ENCODE measurements around the gene GNAQ. TPM values are rescaled to one million over a fixed set of nuclear protein-coding genes. Genes with fewer than 3 reads are reported as not detected.

Gene GNAQ
- total and polyA plus RNA-seq, 2 donors (not counting 1 experiment from before 2014, with no cell fraction given): 0.60 to 1.4 TPM

DNA sequence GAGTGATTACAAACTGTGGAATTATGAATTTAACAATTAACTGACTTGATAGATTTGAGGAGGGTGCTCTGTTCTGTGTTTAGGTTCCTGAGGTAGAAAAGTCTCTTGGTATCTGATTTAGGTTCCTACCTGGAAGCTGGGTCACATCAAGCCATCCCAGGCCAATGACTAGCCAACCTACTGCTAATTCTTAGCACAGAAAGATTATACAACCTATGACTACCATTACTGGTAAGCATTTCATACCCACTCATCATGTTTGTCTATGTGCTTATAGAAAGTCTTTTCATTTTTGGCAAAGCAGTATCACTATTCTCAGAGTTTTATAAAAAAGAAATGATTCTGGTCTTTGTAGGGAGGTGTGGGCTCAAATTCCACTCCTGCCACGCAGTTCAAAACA is 49.7 kb downstream of the GNAQ start:
- H3K4me2 ChIP-seq (replicated peaks; ENCODE audit: low read depth, low read length, poor library complexity, severe bottlenecking): peak overlapping the region; percentile 12
- intact Hi-C loops (cut with micrococcal nuclease): no loop called here
- H3K27ac Mint-ChIP-seq: no peak overlapping the region
- peaks cover 28% of the 10 kb centered on the region for H3K4me1 Mint-ChIP-seq
- H3K36me3 ChIP-seq (replicated peaks in 1 of 2; ENCODE audit: control extremely low read depth in 1 of 2, control insufficient read depth in 1 of 2, extremely low read depth in 1 of 2, insufficient read depth in 2 of 2, low read length in 1 of 2): no peaks in the 10 kb centered on the region
- H2AFZ ChIP-seq (ENCODE audit: insufficient read depth, low read depth, low read length, poor library complexity, severe bottlenecking): peak overlapping the region; percentile 43
- ChIA-PET CTCF (interaction anchor here (0.6 to 0.7 kb wide), 2 partner anchors 10 to 387 kb away, joined by 3 to 7 read pairs; no protein-coding TSS in a partner anchor), POLR2A (no interaction called here)
- no peaks in the 10 kb centered on the region for H3K9me3 ChIP-seq (ENCODE audit: control extremely low read depth in 1 of 3, control insufficient read depth in 2 of 3, insufficient read depth in 1 of 3, low read length in 2 of 3)
- TF ChIP-seq EZH2 (IDR thresholded peaks at IDR 0.05; ENCODE audit: borderline replicate concordance, insufficient read depth, low read depth, low read length, poor library complexity, severe bottlenecking): no peak
- TF ChIP-seq, protein P1, sequence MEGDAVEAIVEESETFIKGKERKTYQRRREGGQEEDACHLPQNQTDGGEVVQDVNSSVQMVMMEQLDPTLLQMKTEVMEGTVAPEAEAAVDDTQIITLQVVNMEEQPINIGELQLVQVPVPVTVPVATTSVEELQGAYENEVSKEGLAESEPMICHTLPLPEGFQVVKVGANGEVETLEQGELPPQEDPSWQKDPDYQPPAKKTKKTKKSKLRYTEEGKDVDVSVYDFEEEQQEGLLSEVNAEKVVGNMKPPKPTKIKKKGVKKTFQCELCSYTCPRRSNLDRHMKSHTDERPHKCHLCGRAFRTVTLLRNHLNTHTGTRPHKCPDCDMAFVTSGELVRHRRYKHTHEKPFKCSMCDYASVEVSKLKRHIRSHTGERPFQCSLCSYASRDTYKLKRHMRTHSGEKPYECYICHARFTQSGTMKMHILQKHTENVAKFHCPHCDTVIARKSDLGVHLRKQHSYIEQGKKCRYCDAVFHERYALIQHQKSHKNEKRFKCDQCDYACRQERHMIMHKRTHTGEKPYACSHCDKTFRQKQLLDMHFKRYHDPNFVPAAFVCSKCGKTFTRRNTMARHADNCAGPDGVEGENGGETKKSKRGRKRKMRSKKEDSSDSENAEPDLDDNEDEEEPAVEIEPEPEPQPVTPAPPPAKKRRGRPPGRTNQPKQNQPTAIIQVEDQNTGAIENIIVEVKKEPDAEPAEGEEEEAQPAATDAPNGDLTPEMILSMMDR (IDR thresholded peaks at IDR 0.05): no peak
- peaks cover 14% of the 10 kb centered on the region for H3K27me3 Mint-ChIP-seq
- H3K9me3 Mint-ChIP-seq (ENCODE audit: insufficient read depth): no peaks in the 10 kb centered on the region
- H3K79me2 ChIP-seq (ENCODE audit: control insufficient read depth, insufficient read depth, low read length): no peaks in the 10 kb centered on the region
- no peak overlapping the region for H3K27ac ChIP-seq (ENCODE audit: low read length in 2 of 2)
- WGBS (ENCODE audit: insufficient coverage): no CpG with 5 or more reads among the region's 1 CpG
- no peaks in the 10 kb centered on the region for H3K27me3 ChIP-seq (replicated peaks in 1 of 4; ENCODE audit: control extremely low read depth in 1 of 4, control insufficient read depth in 3 of 4, insufficient read depth in 4 of 4, low read length in 3 of 4)
- no peak overlapping the region for H3K9ac ChIP-seq (ENCODE audit: low read length)
- H3K4me3 ChIP-seq (ENCODE audit: control extremely low read depth in 1 of 5, extremely low read depth in 1 of 5, insufficient read depth in 1 of 5, low read depth in 2 of 5, low read length in 4 of 5): no peak overlapping the region
- DNase-seq (no peak), ATAC-seq (ENCODE audit: low read depth) (no peak)
- peaks cover 25 to 32% of the 10 kb centered on the region in 2 donors for H3K4me1 ChIP-seq (ENCODE audit: control insufficient read depth in 2 of 2, insufficient read depth in 2 of 2, low read length in 2 of 2)
- H3K4me3 Mint-ChIP-seq: no peak overlapping the region
- H4K20me1 ChIP-seq (ENCODE audit: control insufficient read depth, insufficient read depth, low read length, poor library complexity, severe bottlenecking): no peaks in the 10 kb centered on the region

DNA sequence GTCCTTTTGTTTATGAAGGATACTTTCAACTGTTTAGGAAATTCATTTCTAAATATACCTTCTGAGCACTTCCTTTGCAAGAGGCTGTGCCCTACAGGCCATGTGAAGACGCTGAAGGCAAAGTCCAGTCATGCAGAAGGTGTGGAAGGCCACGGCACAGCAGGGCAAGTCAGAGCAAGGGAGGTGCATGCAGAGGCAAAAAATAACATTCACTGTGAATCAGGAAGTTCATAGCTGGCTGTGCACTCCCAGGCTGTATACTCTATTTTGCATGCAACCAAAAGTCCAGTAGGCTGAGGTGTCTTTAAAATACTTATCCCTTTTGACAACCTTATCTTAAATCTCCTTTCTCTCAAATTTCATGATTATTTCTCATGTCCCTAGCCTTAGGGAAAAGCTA is 50.3 kb downstream of the GNAQ start:
- Histone ChIP-seq H3K79me2 (ENCODE audit: control insufficient read depth, insufficient read depth, low read length) (no peaks in the 10 kb centered on the region), H4K20me1 (ENCODE audit: control insufficient read depth, insufficient read depth, low read length, poor library complexity, severe bottlenecking) (no peaks in the 10 kb centered on the region), H3K27me3 (replicated peaks in 1 of 4; ENCODE audit: control extremely low read depth in 1 of 4, control insufficient read depth in 3 of 4, insufficient read depth in 4 of 4, low read length in 3 of 4) (no peaks in the 10 kb centered on the region), H3K36me3 (replicated peaks in 1 of 2; ENCODE audit: control extremely low read depth in 1 of 2, control insufficient read depth in 1 of 2, extremely low read depth in 1 of 2, insufficient read depth in 2 of 2, low read length in 1 of 2) (no peaks in the 10 kb centered on the region), H3K27ac (ENCODE audit: low read length in 2 of 2) (no peak overlapping the region), H3K4me2 (replicated peaks; ENCODE audit: low read depth, low read length, poor library complexity, severe bottlenecking) (peak overlapping the region; percentile 12), H3K4me1 (ENCODE audit: control insufficient read depth in 2 of 2, insufficient read depth in 2 of 2, low read length in 2 of 2) (peaks cover 25 to 35% of the 10 kb centered on the region in 2 donors), H3K4me3 (ENCODE audit: control extremely low read depth in 1 of 5, extremely low read depth in 1 of 5, insufficient read depth in 1 of 5, low read depth in 2 of 5, low read length in 4 of 5) (no peak overlapping the region), H3K9me3 (ENCODE audit: control extremely low read depth in 1 of 3, control insufficient read depth in 2 of 3, insufficient read depth in 1 of 3, low read length in 2 of 3) (no peaks in the 10 kb centered on the region), H2AFZ (ENCODE audit: insufficient read depth, low read depth, low read length, poor library complexity, severe bottlenecking) (peak overlapping the region; percentile 43), H3K9ac (ENCODE audit: low read length) (no peak overlapping the region)
- 4% methylated on average over 2 of the region's 2 CpGs for WGBS (ENCODE audit: insufficient coverage)
- ATAC-seq (ENCODE audit: low read depth): no peak
- no peak overlapping the region for H3K27ac Mint-ChIP-seq
- no peak overlapping the region for H3K4me3 Mint-ChIP-seq
- intact Hi-C loops (cut with micrococcal nuclease): no loop called here
- H3K27me3 Mint-ChIP-seq: peaks cover 12% of the 10 kb centered on the region
- H3K9me3 Mint-ChIP-seq (ENCODE audit: insufficient read depth): no peaks in the 10 kb centered on the region
- H3K4me1 Mint-ChIP-seq: peaks cover 28% of the 10 kb centered on the region
- DNase-seq: peak; percentile 11
- TF ChIP-seq, protein P1 (IDR thresholded peaks at IDR 0.05): no peak
- TF ChIP-seq EZH2 (IDR thresholded peaks at IDR 0.05; ENCODE audit: borderline replicate concordance, insufficient read depth, low read depth, low read length, poor library complexity, severe bottlenecking): no peak
- ChIA-PET CTCF (interaction anchor here (0.6 kb wide), 1 partner anchor 388 kb away, joined by 7 read pairs; no protein-coding TSS in a partner anchor), POLR2A (no interaction called here)

All from B cell (primary cell).